ENCODE measurements around the gene KRTAP10-10. TPM values are rescaled to one million over a fixed set of nuclear protein-coding genes. Genes with fewer than 3 reads are reported as not detected.

Gene KRTAP10-10
- total RNA-seq, 2 donors from 2014 or later: not detected

- H3K4me1 Mint-ChIP-seq (ENCODE audit: low read depth): peaks cover 5% of the 10 kb centered on the region
- H3K27me3 Mint-ChIP-seq (ENCODE audit: low read depth): no peaks in the 10 kb centered on the region
- H3K4me3 Mint-ChIP-seq: no peak overlapping the region
- H3K9me3 Mint-ChIP-seq: peaks cover 9 to 11% of the 10 kb centered on the region in 2 donors
- H3K27ac Mint-ChIP-seq: no peak overlapping the region
- DNase-seq: no peak
- no peak for ATAC-seq (replicated peaks in 1 of 2)
- peaks cover 10 to 13% of the 10 kb centered on the region in 2 donors for H3K36me3 Mint-ChIP-seq (ENCODE audit: insufficient read depth in 2 of 2)
Observed at GRCh38 chr21:44611551-44611950, 25.6 kb upstream of the KRTAP10-10 start.

DNA sequence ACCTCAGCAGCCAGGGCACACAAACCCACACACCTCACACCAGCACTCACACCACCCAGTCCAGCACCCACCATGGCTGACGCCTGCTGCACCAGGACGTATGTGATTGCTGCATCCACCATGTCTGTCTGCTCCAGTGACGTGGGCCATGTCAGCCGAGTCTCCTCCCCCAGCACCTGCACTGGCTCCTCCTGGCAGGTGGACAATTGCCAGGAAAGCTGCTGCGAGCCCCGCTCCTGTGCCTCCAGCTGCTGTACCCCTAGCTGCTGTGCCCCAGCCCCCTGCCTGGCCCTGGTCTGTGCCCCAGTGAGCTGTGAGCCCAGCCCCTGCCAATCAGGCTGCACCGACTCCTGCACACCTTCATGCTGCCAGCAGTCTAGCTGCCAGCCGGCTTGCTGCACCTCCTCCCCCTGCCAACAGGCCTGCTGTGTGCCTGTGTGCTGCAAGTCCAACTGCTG, 25.1 kb upstream of the KRTAP10-10 start, which contains the start of gene KRTAP10-8:
Gene KRTAP10-8 (plus strand): TSS at position 51 of the 458 bp plus-strand sequence. CDS start 22 bp downstream, at position 73.
- DNase-seq: no peak

GRCh38 chr21:44612669-44613229, 24.4 kb upstream of the KRTAP10-10 start:
- no peak for ATAC-seq (replicated peaks in 1 of 2)
- H3K27me3 Mint-ChIP-seq (ENCODE audit: low read depth): no peaks in the 10 kb centered on the region
- H3K9me3 Mint-ChIP-seq: peaks cover 9 to 11% of the 10 kb centered on the region in 2 donors
- peaks cover 12% of the 10 kb centered on the region for H3K4me1 Mint-ChIP-seq (ENCODE audit: low read depth)
- peaks cover 10 to 13% of the 10 kb centered on the region in 2 donors for H3K36me3 Mint-ChIP-seq (ENCODE audit: insufficient read depth in 2 of 2)
- H3K27ac Mint-ChIP-seq: no peak overlapping the region
- no peak for DNase-seq
- no peak overlapping the region for H3K4me3 Mint-ChIP-seq

More for the DNA sequence above, 25.1 kb upstream of the KRTAP10-10 start, which contains the start of gene KRTAP10-8:
- ATAC-seq (replicated peaks in 1 of 2): no peak
- no peaks in the 10 kb centered on the region for H3K27me3 Mint-ChIP-seq (ENCODE audit: low read depth)
- no peak within 1 kb of the TSS for H3K27ac Mint-ChIP-seq
- no peak within 1 kb of the TSS for H3K4me3 Mint-ChIP-seq
- H3K4me1 Mint-ChIP-seq (ENCODE audit: low read depth): peaks cover 10% of the 10 kb centered on the region
- H3K9me3 Mint-ChIP-seq: peaks cover 9 to 11% of the 10 kb centered on the region in 2 donors
- peaks cover 10 to 13% of the 10 kb centered on the region in 2 donors for H3K36me3 Mint-ChIP-seq (ENCODE audit: insufficient read depth in 2 of 2)

GRCh38 chr21:44613386-44614155, 23.6 kb upstream of the KRTAP10-10 start:
- no peaks in the 10 kb centered on the region for H3K27me3 Mint-ChIP-seq (ENCODE audit: low read depth)
- no peak for ATAC-seq (replicated peaks in 1 of 2)
- H3K9me3 Mint-ChIP-seq: peaks cover 12 to 13% of the 10 kb centered on the region in 2 donors
- no peak overlapping the region for H3K4me3 Mint-ChIP-seq
- peaks cover 10 to 19% of the 10 kb centered on the region in 2 donors for H3K36me3 Mint-ChIP-seq (ENCODE audit: insufficient read depth in 2 of 2)
- H3K4me1 Mint-ChIP-seq (ENCODE audit: low read depth): peaks cover 18% of the 10 kb centered on the region
- H3K27ac Mint-ChIP-seq: no peak overlapping the region
- DNase-seq: no peak

- no peaks in the 10 kb centered on the region for H3K27me3 Mint-ChIP-seq (ENCODE audit: low read depth)
- H3K4me3 Mint-ChIP-seq: no peak overlapping the region
- ATAC-seq (replicated peaks in 1 of 2) (no peak), DNase-seq (no peak)
- peaks cover 24% of the 10 kb centered on the region for H3K4me1 Mint-ChIP-seq (ENCODE audit: low read depth)
- peaks cover 12 to 14% of the 10 kb centered on the region in 2 donors for H3K9me3 Mint-ChIP-seq
- no peak overlapping the region for H3K27ac Mint-ChIP-seq
- peaks cover 14 to 20% of the 10 kb centered on the region in 2 donors for H3K36me3 Mint-ChIP-seq (ENCODE audit: insufficient read depth in 2 of 2)
Observed at GRCh38 chr21:44614161-44614631, 23.0 kb upstream of the KRTAP10-10 start.

GRCh38 chr21:44614961-44615391, 22.2 kb upstream of the KRTAP10-10 start:
- DNase-seq: no peak
- ATAC-seq (replicated peaks in 1 of 2): no peak
- Mint-ChIP-seq H3K4me1 (ENCODE audit: low read depth) (peaks cover 26% of the 10 kb centered on the region), H3K27me3 (ENCODE audit: low read depth) (no peaks in the 10 kb centered on the region), H3K4me3 (no peak overlapping the region), H3K27ac (no peak overlapping the region), H3K9me3 (peaks cover 13 to 15% of the 10 kb centered on the region in 2 donors), H3K36me3 (ENCODE audit: insufficient read depth in 2 of 2) (peaks cover 18 to 22% of the 10 kb centered on the region in 2 donors)

DNA sequence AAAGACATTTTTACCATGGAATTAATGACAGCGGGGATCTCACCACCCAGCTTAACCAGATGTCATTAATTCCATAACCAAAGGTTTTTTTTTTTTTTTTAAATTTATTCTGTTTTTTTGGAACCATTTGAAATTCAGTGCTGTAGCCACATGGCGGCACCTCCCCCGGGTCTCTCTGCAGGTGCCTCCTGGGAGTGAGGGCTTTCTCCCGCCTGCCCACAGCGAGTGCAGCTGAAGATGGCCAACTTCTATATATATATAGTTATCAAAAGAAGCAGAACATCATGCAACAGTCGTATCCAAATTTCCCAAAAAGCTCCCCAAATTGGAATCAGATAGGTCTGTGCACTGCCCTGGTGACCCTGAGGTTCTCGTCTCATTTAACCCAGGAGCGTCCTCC, 21.7 kb upstream of the KRTAP10-10 start:
- Mint-ChIP-seq H3K9me3 (peaks cover 15 to 17% of the 10 kb centered on the region in 2 donors), H3K27ac (no peak overlapping the region), H3K36me3 (ENCODE audit: insufficient read depth in 2 of 2) (peaks cover 20 to 22% of the 10 kb centered on the region in 2 donors), H3K4me3 (no peak overlapping the region), H3K27me3 (ENCODE audit: low read depth) (no peaks in the 10 kb centered on the region), H3K4me1 (ENCODE audit: low read depth) (peaks cover 26% of the 10 kb centered on the region)
- DNase-seq (no peak), ATAC-seq (replicated peaks in 1 of 2) (no peak)

- Mint-ChIP-seq H3K4me1 (ENCODE audit: low read depth) (peaks cover 26% of the 10 kb centered on the region), H3K9me3 (peaks cover 19 to 22% of the 10 kb centered on the region in 2 donors), H3K27ac (no peak overlapping the region), H3K36me3 (ENCODE audit: insufficient read depth in 2 of 2) (peaks cover 24 to 28% of the 10 kb centered on the region in 2 donors), H3K27me3 (ENCODE audit: low read depth) (no peaks in the 10 kb centered on the region), H3K4me3 (no peak overlapping the region)
- DNase-seq (no peak), ATAC-seq (replicated peaks in 1 of 2) (no peak)
Observed at GRCh38 chr21:44615911-44616590, 21.1 kb upstream of the KRTAP10-10 start.

DNA sequence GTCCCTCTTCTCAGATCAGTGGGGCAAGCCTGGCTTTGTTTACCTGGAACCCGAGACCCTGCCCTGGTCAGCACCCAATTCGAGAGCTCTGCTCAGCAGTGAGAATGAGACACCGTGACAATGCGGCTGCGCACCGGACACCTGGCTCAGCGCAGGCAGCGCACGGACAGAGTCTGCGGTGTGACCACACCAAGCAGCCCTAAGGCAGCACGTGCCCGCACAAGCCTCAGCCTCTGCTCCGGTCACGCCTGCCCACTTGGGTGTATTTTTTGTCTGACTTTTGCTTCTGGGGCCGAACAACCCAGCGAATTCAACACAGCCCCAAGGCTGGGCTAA, 20.6 kb upstream of the KRTAP10-10 start:
- peaks cover 19% of the 10 kb centered on the region in 2 donors for H3K9me3 Mint-ChIP-seq
- DNase-seq (no peak), ATAC-seq (replicated peaks in 1 of 2) (no peak)
- no peaks in the 10 kb centered on the region for H3K27me3 Mint-ChIP-seq (ENCODE audit: low read depth)
- H3K4me1 Mint-ChIP-seq (ENCODE audit: low read depth): peaks cover 26% of the 10 kb centered on the region
- no peak overlapping the region for H3K27ac Mint-ChIP-seq
- H3K36me3 Mint-ChIP-seq (ENCODE audit: insufficient read depth in 2 of 2): peaks cover 22 to 28% of the 10 kb centered on the region in 2 donors
- no peak overlapping the region for H3K4me3 Mint-ChIP-seq

GRCh38 chr21:44617071-44617501, 20.1 kb upstream of the KRTAP10-10 start:
- DNase-seq (no peak), ATAC-seq (replicated peaks in 1 of 2) (no peak)
- Mint-ChIP-seq H3K27ac (no peak overlapping the region), H3K9me3 (peaks cover 19% of the 10 kb centered on the region in 2 donors), H3K4me3 (no peak overlapping the region), H3K4me1 (ENCODE audit: low read depth) (peaks cover 26% of the 10 kb centered on the region), H3K27me3 (ENCODE audit: low read depth) (no peaks in the 10 kb centered on the region), H3K36me3 (ENCODE audit: insufficient read depth in 2 of 2) (peaks cover 22 to 28% of the 10 kb centered on the region in 2 donors)

- DNase-seq (peak in 1 of 2 donors; percentile 8), ATAC-seq (replicated peaks in 1 of 2) (peak; percentile 45 to 56)
- H3K4me1 Mint-ChIP-seq (ENCODE audit: low read depth): peaks cover 26% of the 10 kb centered on the region
- peak overlapping the region; percentile 91 for H3K27ac Mint-ChIP-seq
- H3K4me3 Mint-ChIP-seq: peak overlapping the region; percentile 61 to 74
- peaks cover 28 to 31% of the 10 kb centered on the region in 2 donors for H3K36me3 Mint-ChIP-seq (ENCODE audit: insufficient read depth in 2 of 2)
- no peaks in the 10 kb centered on the region for H3K27me3 Mint-ChIP-seq (ENCODE audit: low read depth)
- H3K9me3 Mint-ChIP-seq: peaks cover 26% of the 10 kb centered on the region in 2 donors
Observed at GRCh38 chr21:44618504-44618903, 18.7 kb upstream of the KRTAP10-10 start.

GRCh38 chr21:44618909-44619308, 18.2 kb upstream of the KRTAP10-10 start:
- DNase-seq: peak; percentile 43 to 59
- H3K36me3 Mint-ChIP-seq (ENCODE audit: insufficient read depth in 2 of 2): peaks cover 32 to 35% of the 10 kb centered on the region in 2 donors
- peak; percentile 78 to 97 for ATAC-seq (replicated peaks in 1 of 2)
- H3K4me3 Mint-ChIP-seq: peak overlapping the region; percentile 61 to 74
- H3K4me1 Mint-ChIP-seq (ENCODE audit: low read depth): peaks cover 26% of the 10 kb centered on the region
- H3K9me3 Mint-ChIP-seq: peaks cover 30% of the 10 kb centered on the region in 2 donors
- no peaks in the 10 kb centered on the region for H3K27me3 Mint-ChIP-seq (ENCODE audit: low read depth)
- peak overlapping the region; percentile 91 for H3K27ac Mint-ChIP-seq

Measured in activated T-cell treated with anti-CD3 and anti-CD28 coated beads, Interleukin-2, amount 50 U/mL, for 72 hours (primary cell).